ENCODE data around the gene NXPH1. TPM values are rescaled to one million over a fixed set of nuclear protein-coding genes. Genes with fewer than 3 reads are reported as not detected.

Gene NXPH1
- polyA plus RNA-seq, 2 donors, result 0.02 TPM; not detected in 1

DNA sequence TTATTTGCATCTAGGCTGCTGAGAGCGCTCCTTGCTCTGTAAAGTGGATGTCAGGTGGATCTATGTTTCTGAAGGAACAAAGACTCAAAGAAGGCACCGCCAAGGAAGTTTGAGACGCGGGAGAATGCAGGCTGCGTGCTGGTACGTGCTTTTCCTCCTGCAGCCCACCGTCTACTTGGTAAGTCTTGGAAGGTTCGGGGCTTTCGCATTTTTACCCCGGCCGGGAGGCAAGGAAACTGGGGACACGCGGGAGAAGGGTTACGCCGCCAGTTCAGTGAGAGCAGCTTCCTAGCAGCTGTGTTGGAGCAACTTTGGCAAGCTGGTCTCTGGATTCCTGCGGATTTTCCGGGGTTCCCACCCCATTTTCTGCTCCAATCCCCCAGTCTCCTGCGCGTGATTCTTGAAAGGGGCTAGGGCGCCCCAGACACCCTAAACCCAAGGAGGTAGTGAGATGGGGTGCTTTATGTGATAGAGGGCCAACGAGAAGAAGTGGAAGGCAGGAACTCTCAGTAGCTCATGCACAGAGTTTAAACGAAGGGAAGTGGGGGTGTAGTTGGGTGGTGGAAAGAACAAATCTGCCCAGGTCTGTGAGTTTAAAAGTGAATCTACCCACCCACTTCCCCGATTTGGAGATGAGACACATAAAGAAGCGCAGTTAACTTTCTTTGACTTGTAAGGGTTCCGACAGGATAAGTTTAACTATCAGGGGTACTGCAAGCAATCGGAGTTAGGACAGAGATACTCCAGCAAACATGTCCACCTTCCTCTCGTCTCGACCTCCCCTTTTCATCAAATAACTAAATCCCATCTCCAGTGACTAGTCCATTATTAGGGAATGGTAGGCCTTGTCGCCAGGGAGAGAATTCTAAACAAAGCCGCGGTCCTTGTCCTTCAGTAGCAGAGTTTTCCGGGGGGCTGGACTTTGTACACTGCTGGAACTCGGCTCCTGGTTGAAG, 2.5 kb downstream of the NXPH1 start:
- 12 to 13% methylated on average over 33 of the region's 33 CpGs for WGBS, 2 donors
- Histone ChIP-seq H3K27me3 (ENCODE audit: control insufficient read depth in 1 of 2, insufficient read depth in 2 of 2, low read length in 2 of 2) (peaks cover 3 to 45% of the 10 kb centered on the region in 2 donors), H3K27ac (ENCODE audit: low read depth in 2 of 2, low read length in 1 of 2) (no peak overlapping the region), H3K4me1 (ENCODE audit: control insufficient read depth in 2 of 2, insufficient read depth in 2 of 2, low read length in 1 of 2) (peaks cover 9 to 12% of the 10 kb centered on the region in 2 donors), H3K36me3 (ENCODE audit: control insufficient read depth in 2 of 2, insufficient read depth in 2 of 2, low read length in 1 of 2) (no peaks in the 10 kb centered on the region), H3K9me3 (ENCODE audit: control insufficient read depth in 2 of 2, insufficient read depth in 1 of 2, low read depth in 1 of 2, low read length in 1 of 2) (peaks cover 11 to 13% of the 10 kb centered on the region in 2 donors), H3K4me3 (ENCODE audit: low read depth in 1 of 2, low read length in 2 of 2) (no peak overlapping the region)

DNA sequence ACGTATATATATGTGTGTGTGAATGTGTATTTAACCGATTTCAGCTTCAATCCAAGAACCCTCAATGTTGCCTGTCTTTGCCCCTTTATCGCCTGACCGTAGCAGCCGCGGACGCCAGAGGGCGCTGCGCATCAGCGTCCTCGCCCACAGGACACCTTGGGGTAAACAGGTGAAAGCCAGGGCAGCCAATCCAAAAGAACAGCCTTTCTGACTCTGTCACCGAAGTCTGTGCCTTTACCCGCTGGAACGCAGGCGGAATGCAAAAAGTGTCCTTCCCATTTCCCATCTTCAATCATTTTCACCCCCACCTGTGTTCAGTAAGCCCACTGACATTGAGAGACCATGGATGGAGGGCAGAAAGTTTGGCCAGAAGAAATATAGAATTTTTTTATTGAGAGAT, 3.6 kb downstream of the NXPH1 start:
- Histone ChIP-seq H3K36me3 (ENCODE audit: control insufficient read depth in 2 of 2, insufficient read depth in 2 of 2, low read length in 1 of 2) (no peaks in the 10 kb centered on the region), H3K4me1 (ENCODE audit: control insufficient read depth in 2 of 2, insufficient read depth in 2 of 2, low read length in 1 of 2) (peaks cover 9 to 12% of the 10 kb centered on the region in 2 donors), H3K27me3 (ENCODE audit: control insufficient read depth in 1 of 2, insufficient read depth in 2 of 2, low read length in 2 of 2) (peaks cover 3 to 56% of the 10 kb centered on the region in 2 donors), H3K4me3 (ENCODE audit: low read depth in 1 of 2, low read length in 2 of 2) (no peak overlapping the region), H3K9me3 (ENCODE audit: control insufficient read depth in 2 of 2, insufficient read depth in 1 of 2, low read depth in 1 of 2, low read length in 1 of 2) (peaks cover 13 to 15% of the 10 kb centered on the region in 2 donors), H3K27ac (ENCODE audit: low read depth in 2 of 2, low read length in 1 of 2) (no peak overlapping the region)
- 2 to 3% methylated on average over 15 of the region's 15 CpGs for whole genome bisulfite sequencing, 2 donors

DNA sequence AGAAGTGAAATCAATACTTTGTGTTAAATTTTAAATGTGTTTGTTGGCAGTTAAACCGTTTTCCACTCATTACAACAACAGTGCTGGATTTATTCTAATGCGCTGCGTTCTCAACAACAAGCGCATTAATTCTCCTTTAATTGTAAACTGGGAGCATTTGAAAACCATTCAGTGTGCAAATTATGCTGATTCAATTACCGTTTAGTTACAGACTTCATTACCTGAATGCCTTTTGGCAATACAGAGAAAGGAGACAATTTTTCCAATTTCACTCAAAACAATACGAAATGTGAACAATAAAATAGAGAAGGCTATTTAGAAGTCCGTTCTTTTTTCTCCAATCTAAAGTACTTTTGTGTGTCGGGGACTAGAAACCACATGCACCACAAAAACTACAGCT, 4.2 kb downstream of the NXPH1 start:
- Histone ChIP-seq H3K4me1 (ENCODE audit: control insufficient read depth in 2 of 2, insufficient read depth in 2 of 2, low read length in 1 of 2) (peaks cover 11 to 12% of the 10 kb centered on the region in 2 donors), H3K27ac (ENCODE audit: low read depth in 2 of 2, low read length in 1 of 2) (no peak overlapping the region), H3K27me3 (ENCODE audit: control insufficient read depth in 1 of 2, insufficient read depth in 2 of 2, low read length in 2 of 2) (peaks cover 0 to 63% of the 10 kb centered on the region in 2 donors), H3K9me3 (ENCODE audit: control insufficient read depth in 2 of 2, insufficient read depth in 1 of 2, low read depth in 1 of 2, low read length in 1 of 2) (peaks cover 18 to 21% of the 10 kb centered on the region in 2 donors), H3K36me3 (ENCODE audit: control insufficient read depth in 2 of 2, insufficient read depth in 2 of 2, low read length in 1 of 2) (no peaks in the 10 kb centered on the region), H3K4me3 (ENCODE audit: low read depth in 1 of 2, low read length in 2 of 2) (no peak overlapping the region)
- WGBS, 2 donors, result 7 to 8% methylated on average over 8 of the region's 8 CpGs

DNA sequence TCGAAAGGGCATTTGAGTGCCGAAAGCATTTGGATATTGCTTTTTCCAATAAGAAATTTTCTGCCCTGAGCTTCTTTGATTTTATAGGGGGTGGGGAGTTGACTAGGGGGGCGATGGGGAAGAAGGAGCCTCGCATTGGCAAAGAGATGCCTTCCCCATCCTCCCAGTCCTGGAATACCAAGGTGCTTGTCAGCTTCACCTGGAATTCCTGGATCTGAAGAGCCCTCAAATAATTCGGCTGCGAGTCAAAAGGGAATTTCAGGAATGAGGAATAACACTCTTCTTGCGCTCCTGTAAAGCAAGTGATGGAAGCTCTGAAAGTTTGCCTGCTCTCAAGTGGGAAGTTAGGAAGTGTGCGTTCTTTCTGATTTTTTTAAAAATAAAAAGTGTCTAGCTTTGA, 7.3 kb downstream of the NXPH1 start:
- Histone ChIP-seq H3K36me3 (ENCODE audit: control insufficient read depth in 2 of 2, insufficient read depth in 2 of 2, low read length in 1 of 2) (no peaks in the 10 kb centered on the region), H3K27me3 (ENCODE audit: control insufficient read depth in 1 of 2, insufficient read depth in 2 of 2, low read length in 2 of 2) (peaks cover 5 to 42% of the 10 kb centered on the region in 2 donors), H3K4me1 (ENCODE audit: control insufficient read depth in 2 of 2, insufficient read depth in 2 of 2, low read length in 1 of 2) (peaks cover 3% of the 10 kb centered on the region in 2 donors), H3K9me3 (ENCODE audit: control insufficient read depth in 2 of 2, insufficient read depth in 1 of 2, low read depth in 1 of 2, low read length in 1 of 2) (peaks cover 12 to 27% of the 10 kb centered on the region in 2 donors), H3K27ac (ENCODE audit: low read depth in 2 of 2, low read length in 1 of 2) (no peak overlapping the region), H3K4me3 (ENCODE audit: low read depth in 1 of 2, low read length in 2 of 2) (no peak overlapping the region)
- WGBS, 2 donors, result 11 to 16% methylated on average over 8 of the region's 8 CpGs

DNA sequence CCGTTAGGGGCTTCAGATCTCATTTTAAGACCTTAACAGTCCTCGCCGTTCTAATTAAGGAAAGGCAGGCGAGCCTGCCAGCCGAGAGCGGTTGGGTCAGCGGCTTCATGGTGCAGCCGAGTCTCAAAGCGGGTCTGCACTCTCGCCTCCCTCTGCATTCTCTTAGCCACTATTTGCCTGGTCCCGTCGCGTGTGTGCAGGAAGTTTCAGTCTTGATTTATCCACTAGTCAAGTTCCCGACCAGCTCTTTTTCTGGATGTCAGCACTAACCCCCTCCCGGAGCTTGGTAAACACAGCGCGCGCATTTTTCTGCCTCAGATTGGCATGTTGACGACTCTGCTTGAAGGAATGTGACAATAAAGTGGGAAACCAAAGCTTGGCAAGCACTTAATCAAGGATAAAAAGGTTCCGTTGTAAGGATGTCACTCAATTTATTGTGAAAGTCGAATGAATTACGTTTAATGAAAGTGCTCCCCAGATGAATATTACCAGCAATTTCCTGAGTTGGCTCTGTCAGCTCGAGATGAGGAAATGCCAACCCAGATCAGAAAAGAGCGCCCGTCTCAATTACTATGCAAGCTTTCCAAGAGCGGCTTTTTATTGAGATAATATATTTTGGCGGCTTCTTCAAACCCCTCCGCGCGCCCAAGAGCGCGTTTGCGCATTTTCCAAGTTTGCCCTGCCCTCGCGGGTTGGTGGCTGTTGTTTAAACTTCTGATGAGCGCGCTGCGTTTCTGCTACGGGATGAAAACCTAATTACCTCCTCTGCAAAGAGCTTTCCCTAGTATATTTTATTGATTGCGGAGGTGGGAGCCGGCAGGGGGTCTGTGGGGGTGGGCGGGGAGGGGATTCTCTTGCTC, 7.9 kb downstream of the NXPH1 start:
- Histone ChIP-seq H3K27ac (ENCODE audit: low read depth in 2 of 2, low read length in 1 of 2) (no peak overlapping the region), H3K36me3 (ENCODE audit: control insufficient read depth in 2 of 2, insufficient read depth in 2 of 2, low read length in 1 of 2) (no peaks in the 10 kb centered on the region), H3K9me3 (ENCODE audit: control insufficient read depth in 2 of 2, insufficient read depth in 1 of 2, low read depth in 1 of 2, low read length in 1 of 2) (peaks cover 12 to 27% of the 10 kb centered on the region in 2 donors), H3K27me3 (ENCODE audit: control insufficient read depth in 1 of 2, insufficient read depth in 2 of 2, low read length in 2 of 2) (peaks cover 5 to 35% of the 10 kb centered on the region in 2 donors), H3K4me1 (ENCODE audit: control insufficient read depth in 2 of 2, insufficient read depth in 2 of 2, low read length in 1 of 2) (peaks cover 3% of the 10 kb centered on the region in 2 donors), H3K4me3 (ENCODE audit: low read depth in 1 of 2, low read length in 2 of 2) (no peak overlapping the region)
- 7 to 9% methylated on average over 42 of the region's 42 CpGs for WGBS, 2 donors

DNA sequence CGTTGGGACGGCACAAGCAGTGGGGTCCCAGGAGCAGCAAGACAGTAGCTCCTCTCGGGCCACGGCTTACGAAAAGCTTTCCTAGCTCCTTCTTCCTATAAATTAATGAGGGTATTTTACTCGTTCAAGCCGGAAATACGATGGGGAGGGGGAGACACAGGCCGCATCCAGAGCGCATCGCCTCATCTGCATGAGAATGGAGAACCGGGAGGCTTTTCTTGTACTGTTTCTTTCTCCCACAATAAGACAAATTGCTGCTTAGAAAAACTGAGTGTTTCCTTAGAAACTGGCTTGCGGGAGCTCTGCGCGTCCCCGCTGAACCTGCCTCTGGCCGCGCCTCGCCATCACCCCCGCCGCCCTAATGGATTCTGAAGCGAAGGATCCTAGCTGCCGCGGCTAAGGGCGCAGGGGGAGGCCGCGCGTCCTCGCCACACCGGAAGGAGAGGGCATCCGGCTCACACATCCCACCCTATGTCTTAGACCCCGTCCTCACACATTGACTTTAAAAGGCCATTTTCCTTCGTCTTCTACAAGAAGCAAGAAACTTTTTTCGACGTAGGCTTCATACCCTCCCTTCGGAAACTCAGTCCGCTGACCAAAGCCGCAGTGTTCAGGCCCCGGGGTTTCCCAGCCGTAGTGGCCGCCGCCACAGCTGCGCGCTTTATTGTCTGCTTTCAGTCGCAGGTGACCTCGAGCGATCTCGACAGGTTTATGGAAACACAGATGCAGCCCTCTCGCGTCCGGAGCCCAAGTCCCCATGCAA, 8.8 kb downstream of the NXPH1 start:
- 13 to 15% methylated on average over 51 of the region's 51 CpGs for WGBS, 2 donors
- peaks cover 0 to 3% of the 10 kb centered on the region in 2 donors for H3K4me1 ChIP-seq (ENCODE audit: control insufficient read depth in 2 of 2, insufficient read depth in 2 of 2, low read length in 1 of 2)
- H3K36me3 ChIP-seq (ENCODE audit: control insufficient read depth in 2 of 2, insufficient read depth in 2 of 2, low read length in 1 of 2), result no peaks in the 10 kb centered on the region
- H3K4me3 ChIP-seq (ENCODE audit: low read depth in 1 of 2, low read length in 2 of 2), result no peak overlapping the region
- H3K27me3 ChIP-seq (ENCODE audit: control insufficient read depth in 1 of 2, insufficient read depth in 2 of 2, low read length in 2 of 2), result peaks cover 5 to 31% of the 10 kb centered on the region in 2 donors
- no peak overlapping the region for H3K27ac ChIP-seq (ENCODE audit: low read depth in 2 of 2, low read length in 1 of 2)
- peaks cover 12 to 23% of the 10 kb centered on the region in 2 donors for H3K9me3 ChIP-seq (ENCODE audit: control insufficient read depth in 2 of 2, insufficient read depth in 1 of 2, low read depth in 1 of 2, low read length in 1 of 2)

DNA sequence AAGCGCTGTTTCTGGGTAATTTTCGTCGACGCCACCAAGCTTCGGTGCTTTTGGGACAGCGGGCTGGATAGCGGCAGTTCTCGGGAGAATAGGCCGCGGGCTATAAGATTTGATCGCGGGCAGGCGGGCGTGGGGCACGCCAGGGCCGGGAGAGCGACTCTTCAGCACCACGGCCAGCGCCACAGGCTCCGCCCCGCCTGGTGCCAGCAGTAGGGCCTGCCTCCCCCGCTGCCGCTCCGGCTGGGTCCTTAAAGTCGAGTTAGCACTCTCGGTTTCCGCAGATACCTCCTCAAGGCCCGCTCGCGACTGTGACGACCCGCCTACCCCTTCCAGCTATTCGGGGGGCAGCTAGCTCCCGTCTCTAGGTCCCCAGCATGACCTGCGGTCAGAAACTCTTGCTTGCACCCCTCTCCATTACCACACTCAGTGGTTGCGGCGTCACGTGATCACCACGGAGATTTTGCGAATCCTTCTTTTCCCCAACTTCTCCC, 9.4 kb downstream of the NXPH1 start:
- peaks cover 5 to 31% of the 10 kb centered on the region in 2 donors for H3K27me3 ChIP-seq (ENCODE audit: control insufficient read depth in 1 of 2, insufficient read depth in 2 of 2, low read length in 2 of 2)
- 7 to 9% methylated on average over 38 to 40 of the region's 40 CpGs for WGBS, 2 donors
- no peak overlapping the region for H3K27ac ChIP-seq (ENCODE audit: low read depth in 2 of 2, low read length in 1 of 2)
- peaks cover 12 to 23% of the 10 kb centered on the region in 2 donors for H3K9me3 ChIP-seq (ENCODE audit: control insufficient read depth in 2 of 2, insufficient read depth in 1 of 2, low read depth in 1 of 2, low read length in 1 of 2)
- H3K36me3 ChIP-seq (ENCODE audit: control insufficient read depth in 2 of 2, insufficient read depth in 2 of 2, low read length in 1 of 2), result no peaks in the 10 kb centered on the region
- peaks cover 0 to 3% of the 10 kb centered on the region in 2 donors for H3K4me1 ChIP-seq (ENCODE audit: control insufficient read depth in 2 of 2, insufficient read depth in 2 of 2, low read length in 1 of 2)
- H3K4me3 ChIP-seq (ENCODE audit: low read depth in 1 of 2, low read length in 2 of 2), result no peak overlapping the region

DNA sequence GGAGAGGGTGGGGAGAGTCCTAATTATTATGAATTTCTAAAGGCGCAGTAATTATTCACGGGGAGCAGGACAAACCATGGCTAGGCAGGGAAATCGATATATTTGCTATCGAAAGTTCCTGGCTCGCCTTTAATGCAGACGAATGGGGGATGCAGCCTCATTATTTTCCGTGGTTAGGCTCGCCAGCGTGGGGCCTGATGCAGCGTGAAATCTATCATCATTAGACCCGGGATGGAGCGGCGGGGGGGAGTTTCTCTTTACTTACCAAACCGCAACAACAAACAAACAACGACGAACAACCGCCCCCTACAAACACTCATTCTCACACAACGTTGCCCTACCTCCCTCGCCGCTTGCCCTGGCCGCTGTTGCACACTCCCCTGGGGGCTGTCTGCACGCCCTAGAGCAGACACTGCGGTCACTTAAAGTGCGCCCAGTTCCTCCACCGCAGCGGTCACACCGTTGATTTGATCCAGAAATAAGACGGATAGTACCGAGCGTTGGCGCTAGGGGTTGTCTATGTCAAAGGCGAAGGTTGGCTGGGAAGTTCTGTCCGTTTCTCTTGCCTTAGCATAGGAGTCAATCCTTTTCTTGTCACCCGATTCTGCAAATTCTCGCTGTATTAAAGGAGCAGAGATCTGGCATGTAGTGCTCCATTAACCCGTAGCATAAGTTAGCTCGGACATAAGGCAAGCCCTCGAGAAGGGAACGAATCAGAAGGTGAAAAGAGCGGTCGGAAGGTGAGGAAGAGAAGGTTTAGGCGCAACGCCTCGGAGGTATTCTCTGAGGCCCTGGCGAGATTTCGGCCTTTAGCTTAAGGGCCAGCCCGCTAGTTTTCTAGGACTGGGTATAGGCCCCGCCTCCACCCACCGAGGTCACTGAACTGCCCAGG, 10.4 kb downstream of the NXPH1 start:
- Histone ChIP-seq H3K27ac (ENCODE audit: low read depth in 2 of 2, low read length in 1 of 2) (no peak overlapping the region), H3K4me1 (ENCODE audit: control insufficient read depth in 2 of 2, insufficient read depth in 2 of 2, low read length in 1 of 2) (peaks cover 0 to 3% of the 10 kb centered on the region in 2 donors), H3K4me3 (ENCODE audit: low read depth in 1 of 2, low read length in 2 of 2) (no peak overlapping the region), H3K36me3 (ENCODE audit: control insufficient read depth in 2 of 2, insufficient read depth in 2 of 2, low read length in 1 of 2) (no peaks in the 10 kb centered on the region), H3K9me3 (ENCODE audit: control insufficient read depth in 2 of 2, insufficient read depth in 1 of 2, low read depth in 1 of 2, low read length in 1 of 2) (peaks cover 12 to 23% of the 10 kb centered on the region in 2 donors), H3K27me3 (ENCODE audit: control insufficient read depth in 1 of 2, insufficient read depth in 2 of 2, low read length in 2 of 2) (peaks cover 5 to 31% of the 10 kb centered on the region in 2 donors)
- 8 to 10% methylated on average over 49 of the region's 49 CpGs for WGBS, 2 donors

All from esophagus (tissue), 2 donors.